GM12875 (cell line): ENCODE data around the gene NPC2.

ENCODE experiments used
- H3K4me3 ChIP-seq: one replicate; pipeline ENCODE4 v1.5.1; 2011; ENCODE audit warnings: low read depth, low read length, control low read depth
- CTCF ChIP-seq: IDR thresholded peaks from 2 replicates; pipeline ENCODE4 v1.5.1; 2011; ENCODE audit warnings: low read depth, mild to moderate bottlenecking, control low read depth, inconsistent platforms, low read length, moderate library complexity, borderline replicate concordance; ENCODE audit not compliant: insufficient read depth

Gene NPC2

GRCh38 chr14:74469548-74470518 is 23.3 kb downstream of the NPC2 start:
- H3K4me3 ChIP-seq, result no peak overlapping the region
- TF ChIP-seq CTCF, result no peak

- no peak for TF ChIP-seq CTCF
- H3K4me3 ChIP-seq, result no peak overlapping the region
Observed at GRCh38 chr14:74468513-74468912, 24.6 kb downstream of the NPC2 start.

- no peak overlapping the region for H3K4me3 ChIP-seq
- TF ChIP-seq CTCF, result no peak
Observed at GRCh38 chr14:74465335-74465734, 27.8 kb downstream of the NPC2 start.

GRCh38 chr14:74464785-74465184 is 28.3 kb downstream of the NPC2 start:
- TF ChIP-seq CTCF, result no peak
- H3K4me3 ChIP-seq, result no peak overlapping the region

- H3K4me3 ChIP-seq, result no peak overlapping the region
- TF ChIP-seq CTCF, result no peak
Observed at GRCh38 chr14:74463697-74464096, 29.4 kb downstream of the NPC2 start.

- H3K4me3 ChIP-seq, result no peak overlapping the region
- no peak for TF ChIP-seq CTCF
Observed at GRCh38 chr14:74462993-74463392, 30.1 kb downstream of the NPC2 start.

GRCh38 chr14:74459976-74460375 is 33.1 kb downstream of the NPC2 start:
- no peak overlapping the region for H3K4me3 ChIP-seq
- no peak for TF ChIP-seq CTCF
